ENCODE data around the gene PEX11A.
"Not testable (repeated sequence)": the region's sequence is repeated elsewhere in the genome, so short reads cannot be mapped to it uniquely, and the experiment has no call there.

Gene PEX11A, protein sequence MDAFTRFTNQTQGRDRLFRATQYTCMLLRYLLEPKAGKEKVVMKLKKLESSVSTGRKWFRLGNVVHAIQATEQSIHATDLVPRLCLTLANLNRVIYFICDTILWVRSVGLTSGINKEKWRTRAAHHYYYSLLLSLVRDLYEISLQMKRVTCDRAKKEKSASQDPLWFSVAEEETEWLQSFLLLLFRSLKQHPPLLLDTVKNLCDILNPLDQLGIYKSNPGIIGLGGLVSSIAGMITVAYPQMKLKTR

GRCh38 chr15:89690276-89691218, at the start of gene PEX11A, which contains the start of gene WDR93:
Gene PEX11A (minus strand): TSS chr15:89690754. CDS start chr15:89690632, 122 bp downstream.
Gene WDR93 (plus strand): TSS chr15:89690811. CDS start chr15:89701747, 10,936 bp downstream.
- DNase-seq (ENCODE audit: low spot score) = peak; percentile 93

DNA sequence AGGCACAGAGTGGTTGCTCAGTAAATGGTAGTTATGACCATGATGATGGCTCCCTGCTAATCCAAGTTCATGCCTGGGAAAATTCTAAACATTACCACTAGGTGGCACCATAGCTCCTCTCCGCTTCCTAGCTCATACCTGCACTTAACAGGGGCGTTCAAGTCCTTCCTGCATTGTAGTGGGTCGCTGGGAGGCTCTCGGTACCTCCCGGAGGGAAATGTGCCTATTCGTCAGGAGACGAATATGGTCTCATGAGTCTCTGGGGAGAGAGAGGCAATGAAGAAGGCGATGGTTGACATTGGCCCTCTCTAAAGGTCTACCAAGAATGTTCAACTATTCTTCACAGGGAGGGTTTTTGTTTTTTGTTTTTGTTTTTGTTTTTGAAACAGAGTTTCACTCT, 49.6 kb upstream of the PEX11A start:
- peak; percentile 80 for DNase-seq (ENCODE audit: low spot score)

GRCh38 chr15:89735773-89736172, 45.2 kb upstream of the PEX11A start:
- DNase-seq (ENCODE audit: low spot score) = no peak

- no peak for DNase-seq (ENCODE audit: low spot score)
Observed at GRCh38 chr15:89732451-89733172, 42.1 kb upstream of the PEX11A start.

DNA sequence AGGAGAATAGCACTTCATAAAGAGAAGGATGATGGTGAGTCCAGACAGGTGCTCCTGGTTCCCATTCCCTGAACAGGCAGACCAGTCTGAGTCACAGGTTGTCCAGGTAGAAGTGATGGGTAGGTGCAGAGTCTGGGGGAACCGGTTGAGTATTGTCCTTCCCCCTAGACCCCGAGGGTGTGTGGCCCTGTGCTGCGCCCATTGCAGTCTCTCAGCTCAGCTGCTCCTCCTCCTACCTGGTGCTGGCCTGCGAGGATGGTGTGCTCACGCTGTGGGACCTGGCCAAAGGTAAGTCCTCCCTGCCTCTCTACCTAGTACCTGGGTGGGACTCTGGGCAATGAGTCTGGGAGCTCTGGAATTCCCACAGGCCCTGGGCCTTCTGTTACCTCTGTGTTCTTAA, 40.7 kb upstream of the PEX11A start:
- no peak for DNase-seq (ENCODE audit: low spot score)

- no peak for DNase-seq (ENCODE audit: low spot score)
Observed at GRCh38 chr15:89728254-89728653, 37.7 kb upstream of the PEX11A start.

- DNase-seq (ENCODE audit: low spot score) = no peak
Observed at GRCh38 chr15:89725064-89725463, 34.5 kb upstream of the PEX11A start.

DNA sequence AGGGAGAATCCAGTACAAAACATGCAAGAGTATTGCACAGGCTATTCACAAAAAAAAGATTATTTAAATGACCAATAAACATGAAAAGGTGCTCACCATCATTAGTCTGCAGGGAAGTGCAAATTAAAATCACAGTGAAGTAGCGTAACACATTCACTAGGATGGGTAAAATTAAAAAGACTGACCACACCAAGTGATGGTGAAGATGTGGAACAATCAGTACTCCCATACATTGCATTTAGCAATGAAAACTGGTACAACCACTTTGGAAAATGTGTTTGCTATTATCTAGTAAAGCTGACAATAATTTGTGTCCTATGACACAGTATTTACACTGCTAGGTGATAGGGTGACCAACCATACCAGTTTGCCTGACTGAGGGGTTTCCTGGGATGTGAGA, 34.1 kb upstream of the PEX11A start:
- DNase-seq (ENCODE audit: low spot score) = no peak

- no peak for DNase-seq (ENCODE audit: low spot score)
Observed at GRCh38 chr15:89723031-89723430, 32.5 kb upstream of the PEX11A start.

DNA sequence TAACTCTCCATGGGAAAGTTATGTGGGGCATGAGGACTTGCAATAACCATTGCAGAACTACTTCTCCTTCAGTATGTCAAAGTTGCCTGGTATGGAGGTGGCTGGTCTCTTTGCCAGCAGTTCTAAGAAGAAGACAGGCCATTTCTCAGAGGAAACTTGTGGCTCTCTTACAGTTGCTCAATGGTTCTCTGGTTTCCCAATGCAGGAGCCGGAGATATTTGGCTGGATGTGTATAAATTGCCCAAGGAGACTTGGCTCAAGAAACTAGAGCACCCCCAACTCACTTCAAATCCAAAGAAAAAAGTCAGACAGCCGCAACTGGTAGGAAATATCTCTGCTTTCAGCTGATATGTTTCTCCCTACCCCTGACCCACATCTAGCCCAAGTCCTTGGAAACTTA, 24.2 kb upstream of the PEX11A start:
- DNase-seq (ENCODE audit: low spot score) = no peak

GRCh38 chr15:89707577-89707976, 17.0 kb upstream of the PEX11A start:
- no peak for DNase-seq (ENCODE audit: low spot score)

- DNase-seq (ENCODE audit: low spot score) = no peak
Observed at GRCh38 chr15:89704411-89704810, 13.9 kb upstream of the PEX11A start.

- DNase-seq (ENCODE audit: low spot score) = no peak
Observed at GRCh38 chr15:89695198-89695597, 4.6 kb upstream of the PEX11A start.

DNA sequence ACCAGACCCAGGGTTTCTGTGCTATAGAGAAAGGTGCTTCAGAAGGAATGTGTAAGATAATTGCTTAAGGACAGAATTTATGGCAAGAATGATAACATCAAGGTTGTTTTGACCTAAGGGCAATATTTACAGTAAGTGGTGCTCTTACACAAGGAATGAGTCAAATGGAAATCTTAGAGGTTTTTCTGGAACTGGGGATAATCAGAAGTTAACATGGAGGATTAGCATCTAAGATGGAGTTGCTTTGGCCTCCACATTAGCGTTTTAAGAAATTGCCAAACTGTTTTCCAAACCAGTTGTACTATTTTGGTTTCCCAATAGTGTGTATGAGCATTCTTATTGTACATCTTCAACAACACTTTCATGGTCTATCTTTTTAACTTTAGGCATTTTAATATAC, 3.1 kb upstream of the PEX11A start:
- no peak for DNase-seq (ENCODE audit: low spot score)

GRCh38 chr15:89693091-89693490, 2.5 kb upstream of the PEX11A start:
- DNase-seq (ENCODE audit: low spot score) = no peak

DNA sequence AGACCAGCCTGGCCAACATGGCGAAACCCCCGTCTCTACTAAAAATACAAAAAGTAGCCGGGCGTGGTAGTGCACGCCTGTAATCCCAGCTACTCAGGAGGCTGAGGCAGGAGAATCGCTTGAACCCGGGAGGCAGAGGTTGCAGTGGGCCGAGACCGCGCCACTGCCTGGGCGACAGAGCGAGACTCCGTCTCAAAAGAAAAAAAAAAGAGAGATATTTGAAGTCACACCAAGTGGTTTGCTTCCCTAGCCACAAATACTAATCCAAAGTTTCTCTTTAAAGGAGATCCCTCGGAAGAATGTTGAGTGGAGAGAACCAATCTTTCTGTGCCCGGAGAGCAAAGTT, 651 bp downstream of the PEX11A start:
- not testable (repeated sequence) for DNase-seq (ENCODE audit: low spot score)

GRCh38 chr15:89686522-89686921, 4.0 kb downstream of the PEX11A start:
- no peak for DNase-seq (ENCODE audit: low spot score)

- no peak for DNase-seq (ENCODE audit: low spot score)
Observed at GRCh38 chr15:89685995-89686394, 4.6 kb downstream of the PEX11A start.

- DNase-seq (ENCODE audit: low spot score) = no peak
Observed at GRCh38 chr15:89681146-89681545, 9.4 kb downstream of the PEX11A start.

DNA sequence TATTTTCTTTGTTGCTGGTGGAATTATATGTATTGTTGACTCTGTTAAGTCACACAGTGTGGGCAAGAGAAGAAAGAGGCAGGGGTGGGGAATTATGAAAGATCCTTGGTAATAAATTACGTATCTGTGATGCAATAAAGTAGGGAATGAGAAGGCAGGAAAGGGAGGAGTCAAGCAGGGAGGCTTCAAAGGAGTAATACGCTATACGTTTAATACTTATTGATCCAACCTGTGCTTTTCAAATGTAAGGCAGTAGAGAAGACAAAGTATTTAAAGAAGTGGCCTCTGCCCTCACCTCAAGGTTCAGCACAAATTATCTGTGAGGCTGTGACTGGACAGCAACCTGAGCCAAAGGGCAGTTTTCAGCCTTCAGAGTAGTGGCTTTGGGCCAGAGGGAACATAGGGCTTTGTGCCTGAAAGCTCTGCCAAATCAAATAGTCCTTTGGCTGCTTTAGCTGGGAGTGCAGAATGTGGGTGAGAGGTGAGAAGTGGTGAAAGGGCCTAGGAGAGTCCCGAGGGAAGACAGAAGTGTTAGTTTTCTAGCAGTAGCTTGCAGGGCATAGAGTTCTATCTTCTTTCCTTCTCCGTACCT, 10.2 kb downstream of the PEX11A start:
- DNase-seq (ENCODE audit: low spot score) = no peak

- DNase-seq (ENCODE audit: low spot score) = no peak
Observed at GRCh38 chr15:89679212-89679611, 11.3 kb downstream of the PEX11A start, which contains the start of gene PLIN1. Gene PLIN1 (minus strand): TSS chr15:89679367. CDS start chr15:89677489, 1,878 bp downstream.

- DNase-seq (ENCODE audit: low spot score) = no peak
Observed at GRCh38 chr15:89677381-89677780, 13.2 kb downstream of the PEX11A start.

Data from COLO829 (cell line).